GM23248 (cell line): ENCODE data around the gene STK25. TPM values are rescaled to one million over a fixed set of nuclear protein-coding genes. Genes with fewer than 3 reads are reported as not detected.

Source experiments
- DNase-seq: peaks from one replicate; pipeline ENCODE4 v3.0.0-alpha.2; 2015
- H2AFZ ChIP-seq: fragments of 200-600 bp; sonication (generic); 2 replicates; pipeline ENCODE4 v1.6.1; 2016; ENCODE audit warnings: antibody characterized with exemption
- H3F3A ChIP-seq: fragments of 200-600 bp; sonication (generic); 2 replicates; pipeline ENCODE4 v1.6.1; 2016; ENCODE audit warnings: mild to moderate bottlenecking, antibody characterized with exemption, mixed run types; ENCODE audit not compliant: insufficient read depth
- H3K27ac ChIP-seq: fragments of 200-600 bp; sonication (generic); 2 replicates; pipeline ENCODE4 v1.5.1; 2016; ENCODE audit warnings: mild to moderate bottlenecking
- H3K27me3 ChIP-seq: fragments of 200-600 bp; sonication (generic); replicated peaks from 2 replicates; pipeline ENCODE4 v1.6.1; 2016; ENCODE audit warnings: mild to moderate bottlenecking; ENCODE audit not compliant: insufficient read depth
- H3K36me3 ChIP-seq: fragments of 200-600 bp; sonication (generic); 2 replicates; pipeline ENCODE4 v1.6.1; 2016; ENCODE audit warnings: low read depth, mild to moderate bottlenecking
- H3K4me1 ChIP-seq: fragments of 200-600 bp; sonication (generic); 2 replicates; pipeline ENCODE4 v1.6.1; 2016; ENCODE audit warnings: mild to moderate bottlenecking; ENCODE audit not compliant: insufficient read depth
- H3K4me2 ChIP-seq: fragments of 200-600 bp; sonication (generic); one replicate; pipeline ENCODE4 v1.6.1; 2016; ENCODE audit warnings: mild to moderate bottlenecking; ENCODE audit not compliant: unreplicated experiment
- H3K4me3 ChIP-seq: fragments of 200-600 bp; sonication (generic); 2 replicates; pipeline ENCODE4 v1.5.1; 2016; ENCODE audit warnings: mild to moderate bottlenecking
- H3K79me2 ChIP-seq: fragments of 200-600 bp; sonication (generic); 2 replicates; pipeline ENCODE4 v1.6.1; 2016; ENCODE audit warnings: mild to moderate bottlenecking; ENCODE audit not compliant: insufficient read depth
- H3K9ac ChIP-seq: fragments of 200-600 bp; sonication (generic); 2 replicates; pipeline ENCODE4 v1.6.1; 2016; ENCODE audit warnings: mild to moderate bottlenecking
- H3K9me2 ChIP-seq: fragments of 200-600 bp; sonication (generic); 2 replicates; pipeline ENCODE4 v1.6.1; 2016; ENCODE audit warnings: mixed run types, mild to moderate bottlenecking, moderate library complexity; ENCODE audit not compliant: insufficient read depth
- H3K9me3 ChIP-seq: fragments of 200-600 bp; sonication (generic); one replicate; pipeline ENCODE4 v1.6.1; 2017; ENCODE audit warnings: low read depth
- H4K20me1 ChIP-seq: fragments of 200-600 bp; sonication (generic); 2 replicates; pipeline ENCODE4 v1.6.0; 2016; ENCODE audit not compliant: insufficient read depth
- EZH2 ChIP-seq: fragments of 200-600 bp; sonication (generic); IDR thresholded peaks from 2 replicates; pipeline ENCODE4 v1.6.1; 2018; ENCODE audit warnings: antibody characterized with exemption, mild to moderate bottlenecking; ENCODE audit not compliant: insufficient read depth, poor library complexity, severe bottlenecking
- EZH2phosphoT487 ChIP-seq: fragments of 200-600 bp; sonication (generic); IDR thresholded peaks from 2 replicates; pipeline ENCODE4 v1.6.1; 2018; ENCODE audit warnings: antibody characterized with exemption, moderate library complexity, mild to moderate bottlenecking, low read depth; ENCODE audit not compliant: insufficient read depth
- WGBS, 2 experiments: methylation state at CpG; one replicate each; pipeline ENCODE4 v1.1.6; 2015 to 2017; ENCODE audit warnings: low lambda C conversion rate in 2 of 2, low coverage in 1 of 2; ENCODE audit errors: missing lambda C conversion rate in 2 of 2; 5-methylcytosine and 5-hydroxymethylcytosine counted together
- in situ Hi-C: fragments of 300-500 bp; cut with MboI; formaldehyde crosslinking; loops from 2 replicates; pipeline ENCODE4 v1.15.0; 2020
- polyA plus RNA-seq: library from polyadenylated mRNA; unstranded; fragments of >200 nt; fragmentation: Nextera tagmentation; extraction: Ambion mirVana; gene quantifications from 2 replicates; pipeline ENCODE4 v1.2.1, GENCODE V29; 2016
- total RNA-seq: library from RNA; depleted of rRNA; stranded (reverse); fragments of >200 nt; shearing (Covaris generic); gene quantifications from 2 replicates; pipeline ENCODE4 v1.2.3, GENCODE V29; 2014

The STK25 gene
- total and polyA plus RNA-seq, 2 experiments from 2014 or later, result 120 to 239 TPM

DNA sequence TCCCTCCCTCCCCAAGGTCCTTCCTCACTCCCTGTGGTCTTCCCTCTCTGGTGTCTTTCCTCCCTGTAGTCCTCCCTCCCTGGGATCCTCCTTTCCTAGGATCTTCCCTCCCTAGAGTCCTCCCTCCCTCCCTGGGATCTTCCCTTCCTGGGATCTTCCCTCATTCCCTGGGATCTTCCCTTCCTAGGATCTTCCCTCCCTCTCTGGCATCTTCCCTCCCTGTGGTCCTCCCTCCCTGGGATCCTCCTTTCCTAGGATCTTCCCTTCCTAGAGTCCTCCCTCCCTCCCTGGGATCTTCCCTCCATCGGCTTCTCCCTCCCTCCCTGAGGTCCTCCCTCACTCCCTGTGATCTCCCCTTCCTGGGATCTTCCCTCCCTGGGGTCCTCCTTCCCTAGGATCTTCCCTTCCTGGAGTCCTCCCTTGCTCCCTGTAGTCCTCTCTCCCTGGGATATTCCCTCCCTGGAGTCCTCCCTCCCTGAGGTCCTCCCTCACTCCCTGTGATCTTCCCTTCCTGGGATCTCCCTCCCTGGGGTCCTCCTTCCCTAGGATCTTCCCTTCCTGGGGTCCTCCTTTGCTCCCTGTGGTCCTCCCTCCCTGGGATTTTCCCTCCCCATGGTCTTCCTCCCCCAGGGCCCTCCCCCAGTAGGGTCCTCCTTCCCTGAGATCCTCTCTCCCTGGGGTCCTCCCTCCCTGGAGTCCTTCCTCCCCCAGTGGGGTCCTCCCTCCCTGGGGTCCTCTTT lies 23.0 kb downstream of the STK25 start:
- in situ Hi-C loops, result no loop called here
- Histone ChIP-seq H3K4me3 (no peak overlapping the region), H3K9me2 (no peaks in the 10 kb centered on the region), H4K20me1 (no peaks in the 10 kb centered on the region), H3K79me2 (no peaks in the 10 kb centered on the region), H3F3A (no peaks in the 10 kb centered on the region), H2AFZ (no peak overlapping the region), H3K4me2 (no peak overlapping the region), H3K27ac (no peak overlapping the region), H3K27me3 (no peaks in the 10 kb centered on the region), H3K9me3 (no peaks in the 10 kb centered on the region), H3K36me3 (no peaks in the 10 kb centered on the region), H3K4me1 (no peaks in the 10 kb centered on the region), H3K9ac (no peak overlapping the region)
- 47% methylated on average over 1 of the region's 1 CpG; no CpG with 5 or more reads in 1 of the 2 experiments for WGBS, 2 experiments
- DNase-seq, result no peak
- TF ChIP-seq EZH2 (no peak), EZH2phosphoT487 (no peak)

DNA sequence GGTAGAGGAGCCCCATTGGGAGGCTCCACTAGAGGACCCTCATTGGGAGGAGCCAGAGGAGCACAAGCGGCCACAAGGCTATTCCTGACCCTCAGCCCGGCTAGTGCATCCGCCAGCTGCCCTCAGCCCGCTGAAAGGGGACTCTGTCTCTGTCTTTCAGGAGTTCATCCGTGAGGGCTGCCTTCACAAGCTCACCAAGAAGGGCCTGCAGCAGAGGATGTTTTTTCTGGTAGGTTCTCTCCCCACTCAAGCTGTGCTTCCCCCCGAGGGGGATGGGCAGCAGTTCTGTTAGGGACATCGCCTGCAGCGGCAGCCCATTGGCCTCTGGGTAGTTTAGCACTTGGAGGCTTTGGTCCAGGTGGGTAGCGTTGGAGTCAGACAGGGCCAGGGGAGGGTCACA lies 25.1 kb downstream of the STK25 start:
- no peaks in the 10 kb centered on the region for H3K9me2 ChIP-seq
- H3K9ac ChIP-seq, result no peak overlapping the region
- no peaks in the 10 kb centered on the region for H3F3A ChIP-seq
- WGBS, 2 experiments, result 96 to 98% methylated on average over 9 of the region's 9 CpGs
- H2AFZ ChIP-seq, result no peak overlapping the region
- H3K27ac ChIP-seq, result no peak overlapping the region
- H3K36me3 ChIP-seq, result no peaks in the 10 kb centered on the region
- no peaks in the 10 kb centered on the region for H3K4me1 ChIP-seq
- no peak for DNase-seq
- no peak overlapping the region for H3K4me2 ChIP-seq
- no peaks in the 10 kb centered on the region for H3K27me3 ChIP-seq
- no peak for TF ChIP-seq EZH2phosphoT487
- TF ChIP-seq EZH2, result no peak
- no peaks in the 10 kb centered on the region for H3K9me3 ChIP-seq
- in situ Hi-C loops, result no loop called here
- no peak overlapping the region for H3K4me3 ChIP-seq
- H3K79me2 ChIP-seq, result no peaks in the 10 kb centered on the region
- H4K20me1 ChIP-seq, result no peaks in the 10 kb centered on the region

DNA sequence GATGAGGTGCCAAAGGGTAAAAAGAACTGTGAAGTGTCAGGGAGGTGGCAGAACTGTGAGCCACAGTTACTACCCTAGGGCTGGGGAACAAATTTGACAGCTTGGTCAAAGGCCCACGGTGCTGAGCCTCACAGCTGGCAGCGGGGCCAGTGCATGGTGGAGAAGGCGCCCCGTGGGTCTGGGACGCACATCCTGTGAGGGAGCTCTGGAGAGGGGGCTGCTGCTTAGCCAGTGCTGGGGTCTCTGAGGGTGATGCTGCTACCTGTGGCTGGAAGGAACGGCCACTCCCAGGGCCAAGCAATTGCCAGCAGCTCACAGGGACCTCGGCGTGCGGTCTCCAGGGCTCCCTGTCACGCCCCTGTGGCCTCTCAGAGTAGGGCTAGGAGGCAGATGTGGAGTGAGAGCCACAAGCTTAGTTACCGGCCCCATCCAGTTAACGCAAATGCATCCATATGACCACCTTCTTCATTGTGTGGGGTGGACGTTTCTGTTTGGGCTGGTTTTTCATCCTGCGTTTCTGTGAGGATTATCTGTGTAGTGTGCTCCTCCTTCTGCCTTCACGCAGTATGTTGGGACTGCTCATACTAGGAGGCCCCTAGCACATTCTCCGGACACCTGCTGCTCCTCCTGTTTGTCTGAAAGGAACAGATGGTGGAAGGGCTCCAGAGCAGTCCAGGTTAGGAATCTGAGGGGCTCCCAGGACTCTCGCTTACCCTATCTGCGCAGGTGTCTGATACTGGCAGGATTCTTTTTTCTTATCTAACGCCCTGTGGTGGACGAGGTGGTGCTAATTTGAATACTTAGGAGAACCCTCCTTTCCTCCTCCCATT lies 26.0 kb downstream of the STK25 start:
- in situ Hi-C loops, result no loop called here
- H3K4me3 ChIP-seq, result no peak overlapping the region
- no peaks in the 10 kb centered on the region for H3K36me3 ChIP-seq
- DNase-seq, result no peak
- no peak overlapping the region for H3K4me2 ChIP-seq
- no peaks in the 10 kb centered on the region for H3K9me2 ChIP-seq
- no peaks in the 10 kb centered on the region for H3K9me3 ChIP-seq
- no peak overlapping the region for H3K27ac ChIP-seq
- H3K4me1 ChIP-seq, result no peaks in the 10 kb centered on the region
- H3K27me3 ChIP-seq, result no peaks in the 10 kb centered on the region
- H2AFZ ChIP-seq, result no peak overlapping the region
- no peaks in the 10 kb centered on the region for H3F3A ChIP-seq
- H3K9ac ChIP-seq, result no peak overlapping the region
- no peaks in the 10 kb centered on the region for H4K20me1 ChIP-seq
- no peaks in the 10 kb centered on the region for H3K79me2 ChIP-seq
- no peak for TF ChIP-seq EZH2
- no peak for TF ChIP-seq EZH2phosphoT487
- WGBS, 2 experiments, result 88% methylated on average over 20 of the region's 20 CpGs

DNA sequence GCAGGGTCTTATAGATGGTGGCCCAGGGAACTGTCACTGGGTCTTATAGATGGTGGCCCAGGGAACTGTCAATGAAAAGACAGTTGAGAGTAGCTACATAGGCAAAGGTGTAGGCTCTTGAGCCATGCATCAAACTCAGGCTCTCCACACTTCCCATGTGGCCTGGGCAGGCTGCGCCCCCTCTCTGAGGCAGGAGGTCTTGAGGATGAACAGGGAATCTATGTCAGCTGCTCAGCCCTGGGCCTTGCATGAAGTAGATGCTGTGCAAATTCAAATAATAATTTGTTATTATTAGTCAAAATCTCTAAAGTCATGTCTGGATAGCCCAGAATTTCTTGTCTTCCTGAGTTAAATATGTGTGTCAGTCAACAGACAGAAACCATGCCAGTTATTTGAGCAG lies 26.7 kb downstream of the STK25 start:
- no peak overlapping the region for H3K4me2 ChIP-seq
- no peaks in the 10 kb centered on the region for H3K9me2 ChIP-seq
- no peaks in the 10 kb centered on the region for H3K79me2 ChIP-seq
- no peak overlapping the region for H3K9ac ChIP-seq
- no peak overlapping the region for H3K27ac ChIP-seq
- no peaks in the 10 kb centered on the region for H4K20me1 ChIP-seq
- no peaks in the 10 kb centered on the region for H3K36me3 ChIP-seq
- 94 to 95% methylated on average over 1 of the region's 1 CpG for WGBS, 2 experiments
- no peak for DNase-seq
- TF ChIP-seq EZH2phosphoT487 (no peak), EZH2 (no peak)
- no peaks in the 10 kb centered on the region for H3F3A ChIP-seq
- no peaks in the 10 kb centered on the region for H3K27me3 ChIP-seq
- H3K9me3 ChIP-seq, result no peaks in the 10 kb centered on the region
- in situ Hi-C loops, result no loop called here
- no peak overlapping the region for H2AFZ ChIP-seq
- H3K4me1 ChIP-seq, result no peaks in the 10 kb centered on the region
- H3K4me3 ChIP-seq, result no peak overlapping the region
